Spleen (tissue), 11 donors: Measurements from ENCODE around the gene KSR2. TPM values are rescaled to one million over a fixed set of nuclear protein-coding genes. Genes with fewer than 3 reads are reported as not detected.

Experiments used
- DNase-seq: peaks from one replicate; pipeline ENCODE4 v3.0.0-alpha.2; 2020
- H3K27ac ChIP-seq, 8 donors: fragments of 200-600 bp; sonication (generic) in 7 of 8; 1 replicate in 4 of 8; 2 replicates in 4 of 8; pipeline versions ENCODE4 v1.5.0 to v1.8.0; 2016 to 2021; ENCODE audit warnings: inconsistent platforms in 4 of 8, mild to moderate bottlenecking in 4 of 8, moderate library complexity in 1 of 8
- H3K27me3 ChIP-seq, 7 donors: fragments of 200-600 bp; sonication (generic) in 6 of 7; replicated peaks in 1 of 7; 1 replicate in 4 of 7; 2 replicates in 3 of 7; pipeline versions ENCODE4 v1.5.0 to v1.8.0; 2016 to 2021; ENCODE audit warnings: inconsistent platforms in 3 of 7, mild to moderate bottlenecking in 1 of 7
- H3K36me3 ChIP-seq, 6 donors: fragments of 200-600 bp; sonication (generic) in 5 of 6; 1 replicate in 4 of 6; 2 replicates in 2 of 6; pipeline versions ENCODE4 v1.5.0 to v1.8.0; 2016 to 2021; ENCODE audit warnings: inconsistent platforms in 2 of 6
- H3K4me1 ChIP-seq, 6 donors: fragments of 200-600 bp; sonication (generic) in 5 of 6; 1 replicate in 3 of 6; 2 replicates in 3 of 6; pipeline versions ENCODE4 v1.5.0 to v1.8.0; 2016 to 2021; ENCODE audit warnings: inconsistent platforms in 3 of 6
- H3K4me3 ChIP-seq, 8 donors: fragments of 200-600 bp; sonication (generic) in 7 of 8; 1 replicate in 4 of 8; 2 replicates in 4 of 8; pipeline versions ENCODE4 v1.5.0 to v1.8.0; 2016 to 2021; ENCODE audit warnings: inconsistent platforms in 4 of 8, mild to moderate bottlenecking in 4 of 8, moderate library complexity in 2 of 8
- H3K9me3 ChIP-seq, 8 donors: fragments of 200-600 bp; sonication (generic) in 7 of 8; 1 replicate in 4 of 8; 2 replicates in 4 of 8; pipeline versions ENCODE4 v1.5.0 to v1.8.0; 2016 to 2021; ENCODE audit warnings: inconsistent platforms in 4 of 8
- POLR2A ChIP-seq, 3 donors: fragments of 450-650 bp; IDR thresholded peaks; one replicate each; pipeline ENCODE4 v1.5.1; 2017; ENCODE audit warnings: antibody characterized with exemption in 3 of 3, mild to moderate bottlenecking in 1 of 3
- POLR2AphosphoS5 ChIP-seq, 3 donors: sonication (generic); formaldehyde crosslinking; IDR thresholded peaks; one replicate each; pipeline ENCODE4 v1.5.1; 2017; ENCODE audit warnings: antibody characterized with exemption in 3 of 3
- WGBS, 5 donors: extraction: QIAGEN DNeasy Blood & Tissue Kit in 3 of 5; methylation state at CpG; one replicate each; pipeline versions ENCODE4 v1.1.5 to v1.1.7; 2013 to 2018; 5-methylcytosine and 5-hydroxymethylcytosine counted together
- intact Hi-C: fragments of 100-400 bp; cut with DNase I; formaldehyde crosslinking; loops from one replicate; pipeline ENCODE4 v1.15.0; 2023; ENCODE audit warnings: low total_unique reads
- polyA plus RNA-seq, 3 donors: library from polyadenylated mRNA; stranded (reverse); fragments of 200-250 nt; gene quantifications; one replicate each; pipeline ENCODE4 v1.2.1, GENCODE V29; 2013
- total RNA-seq, 7 donors: library from RNA; depleted of rRNA in 3 of 7; stranded (reverse); fragments of >200 nt in 3 of 7; fragmentation: NEBNext Ultra II Directional in 4 of 7; extraction: Animal tissue kit (Norgen Biotek cat#: 25700) in 4 of 7; gene quantifications; one replicate each; pipeline versions ENCODE4 v1.1.0 to v1.2.1, GENCODE V29; 2016 to 2021
- TF ChIP-seq, protein P1 (sequence below), 11 experiments: fragments of 200-600 bp in 7 of 11; fragments of 450-650 bp in 4 of 11; sonication (generic) in 4 of 11; IDR thresholded peaks in 8 of 11; conservative IDR thresholded peaks in 3 of 11; 1 replicate in 7 of 11; 2 replicates in 4 of 11; pipeline versions ENCODE4 v1.4.0 to v1.8.0; 2016 to 2021; ENCODE audit warnings: antibody characterized with exemption in 11 of 11, inconsistent platforms in 4 of 11, mild to moderate bottlenecking in 1 of 11
- donor health status: healthy with polysubstance abuse.
- donor health status: DM: no; HTN: no; CAD: no; lungs with moderate emphysema.
- donor health status: DM: no; HTN: no; CAD: no.
- donor health status: Bipolar disorder and iron deficiency.
- donor health status: healthy.
- donor health status: DM: no; HTN: no; CAD: no.
- donor health status: DM: yes; HTN: yes; CAD: no.

Gene KSR2
- total and polyA plus RNA-seq, 10 donors: under 0.01 to 0.09 (median 0.02) TPM; not detected in 4

DNA sequence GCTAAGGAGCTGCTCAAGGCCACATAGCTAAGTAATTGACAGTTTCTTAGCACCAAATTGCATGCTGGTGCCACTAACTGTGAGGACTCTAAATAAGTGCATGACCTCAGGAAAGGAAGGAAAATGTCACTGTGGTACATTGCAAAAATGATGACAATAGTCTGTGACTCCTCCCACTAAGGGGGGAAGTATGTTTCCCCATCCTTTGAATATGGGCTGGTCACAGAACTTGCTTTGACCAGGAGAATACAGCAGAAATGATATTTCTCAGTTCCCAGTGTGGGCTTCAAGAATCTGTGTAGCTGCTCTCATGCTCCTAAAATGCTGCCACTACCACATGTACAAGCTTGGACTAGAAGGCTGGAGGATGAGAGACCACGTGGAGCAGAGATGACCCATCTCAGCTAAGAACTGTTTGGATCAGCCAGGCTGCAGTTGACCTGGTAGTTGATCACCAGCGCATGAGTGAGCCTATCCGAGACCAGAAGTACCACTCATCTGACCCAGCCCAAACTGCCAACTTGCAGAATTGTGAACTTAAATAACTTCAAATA is 565.1 kb downstream of the KSR2 start:
- no peak overlapping the region for H3K27ac ChIP-seq
- no peaks in the 10 kb centered on the region for H3K36me3 ChIP-seq
- WGBS, 5 donors: 80 to 90% (median 88%) methylated on average over 3 of the region's 3 CpGs
- no peak overlapping the region for H3K4me3 ChIP-seq
- intact Hi-C loops: no loop called here
- H3K4me1 ChIP-seq: peaks cover 0 to 3% (median 0%) of the 10 kb centered on the region in 6 donors
- no peak for DNase-seq
- peaks cover 0 to 13% (median 0%) of the 10 kb centered on the region in 7 donors for H3K27me3 ChIP-seq
- peaks cover 0 to 23% (median 3%) of the 10 kb centered on the region in 8 donors for H3K9me3 ChIP-seq
- TF ChIP-seq, protein P1, sequence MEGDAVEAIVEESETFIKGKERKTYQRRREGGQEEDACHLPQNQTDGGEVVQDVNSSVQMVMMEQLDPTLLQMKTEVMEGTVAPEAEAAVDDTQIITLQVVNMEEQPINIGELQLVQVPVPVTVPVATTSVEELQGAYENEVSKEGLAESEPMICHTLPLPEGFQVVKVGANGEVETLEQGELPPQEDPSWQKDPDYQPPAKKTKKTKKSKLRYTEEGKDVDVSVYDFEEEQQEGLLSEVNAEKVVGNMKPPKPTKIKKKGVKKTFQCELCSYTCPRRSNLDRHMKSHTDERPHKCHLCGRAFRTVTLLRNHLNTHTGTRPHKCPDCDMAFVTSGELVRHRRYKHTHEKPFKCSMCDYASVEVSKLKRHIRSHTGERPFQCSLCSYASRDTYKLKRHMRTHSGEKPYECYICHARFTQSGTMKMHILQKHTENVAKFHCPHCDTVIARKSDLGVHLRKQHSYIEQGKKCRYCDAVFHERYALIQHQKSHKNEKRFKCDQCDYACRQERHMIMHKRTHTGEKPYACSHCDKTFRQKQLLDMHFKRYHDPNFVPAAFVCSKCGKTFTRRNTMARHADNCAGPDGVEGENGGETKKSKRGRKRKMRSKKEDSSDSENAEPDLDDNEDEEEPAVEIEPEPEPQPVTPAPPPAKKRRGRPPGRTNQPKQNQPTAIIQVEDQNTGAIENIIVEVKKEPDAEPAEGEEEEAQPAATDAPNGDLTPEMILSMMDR (IDR thresholded peaks at IDR 0.05 in 8 of 11, conservative IDR thresholded peaks at IDR 0.05 in 3 of 11): no peak
- TF ChIP-seq POLR2A (IDR thresholded peaks at IDR 0.05) (no peak), POLR2AphosphoS5 (IDR thresholded peaks at IDR 0.05) (no peak)

Other genes starting within 250 kb of the KSR2 start
- gene RFC5, start 47.7 kb upstream of the KSR2 start, total RNA-seq: 10 to 100 TPM in 5 of 7 donors, 1 to 10 TPM in 2; 8.1 to 18.4 (median 12.6) TPM
- gene RFC5, start 47.7 kb upstream of the KSR2 start, polyA plus RNA-seq: 10 to 100 TPM in 1 of 3 donors, 1 to 10 TPM in 2; 6.6 to 11.0 (median 9.1) TPM
- gene WSB2, start 92.2 kb upstream of the KSR2 start, total RNA-seq: 10 to 100 TPM; 33.1 to 63.2 (median 48.9) TPM
- gene WSB2, start 92.2 kb upstream of the KSR2 start, polyA plus RNA-seq: 10 to 100 TPM; 14.4 to 25.3 (median 18.6) TPM
- 10 to 100 TPM; 11.6 to 22.9 (median 18.2) TPM for gene VSIG10, start 135.0 kb upstream of the KSR2 start, total RNA-seq
- 1 to 10 TPM; 4.9 to 7.0 (median 5.2) TPM for gene VSIG10, start 135.0 kb upstream of the KSR2 start, polyA plus RNA-seq
- 100 to 1,000 TPM in 6 of 7 donors, 10 to 100 TPM in 1; 99.5 to 179 (median 128) TPM for gene PEBP1, start 167.1 kb upstream of the KSR2 start, total RNA-seq
- 100 to 1,000 TPM; 149 to 201 (median 165) TPM for gene PEBP1, start 167.1 kb upstream of the KSR2 start, polyA plus RNA-seq